Measurements from ENCODE around the gene ESR1. TPM values are rescaled to one million over a fixed set of nuclear protein-coding genes. Genes with fewer than 3 reads are reported as not detected.

The ESR1 gene
- total RNA-seq, 1 experiment from 2014 or later = not detected

DNA sequence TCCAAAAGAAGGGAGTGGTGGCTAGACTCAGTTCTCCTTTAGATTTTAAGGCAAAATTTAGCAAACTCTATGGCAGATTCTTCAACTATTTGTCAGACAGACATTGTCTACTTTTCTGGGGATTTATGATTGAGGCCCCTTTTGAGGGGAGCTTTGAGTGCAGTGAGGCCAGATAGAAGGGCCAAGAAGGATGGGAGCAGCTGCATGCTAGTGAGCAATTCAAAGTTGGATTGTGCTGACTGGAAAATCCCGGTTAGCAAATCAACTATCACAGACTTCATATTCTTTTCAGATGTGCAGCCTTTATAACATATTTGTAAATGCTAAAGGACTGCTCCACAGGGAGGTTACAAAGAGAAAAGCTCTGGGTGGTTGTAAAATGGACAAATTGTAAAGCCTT lies 35.0 kb upstream of the ESR1 start:
- Mint-ChIP-seq H3K27me3 (ENCODE audit: low read depth) (no peaks in the 10 kb centered on the region), H3K27ac (no peak overlapping the region), H3K4me1 (no peaks in the 10 kb centered on the region), H3K36me3 (ENCODE audit: insufficient read depth in 1 of 3, low read depth in 3 of 3) (no peaks in the 10 kb centered on the region), H3K4me3 (no peak overlapping the region), H3K9me3 (no peaks in the 10 kb centered on the region; a peak in 1 of 5 replicates)
- H2BK20ac ChIP-seq (ENCODE audit: low read depth, low read length, poor library complexity, severe bottlenecking) = no peak overlapping the region
- no peak overlapping the region for H4K8ac ChIP-seq (replicated peaks; ENCODE audit: insufficient read length, low read depth, low read length)
- no peaks in the 10 kb centered on the region for H3K23me2 ChIP-seq (ENCODE audit: insufficient read length, low read depth, low read length, poor library complexity, severe bottlenecking)
- H2BK15ac ChIP-seq (ENCODE audit: low read depth, low read length) = no peak overlapping the region
- TF ChIP-seq, protein P1, sequence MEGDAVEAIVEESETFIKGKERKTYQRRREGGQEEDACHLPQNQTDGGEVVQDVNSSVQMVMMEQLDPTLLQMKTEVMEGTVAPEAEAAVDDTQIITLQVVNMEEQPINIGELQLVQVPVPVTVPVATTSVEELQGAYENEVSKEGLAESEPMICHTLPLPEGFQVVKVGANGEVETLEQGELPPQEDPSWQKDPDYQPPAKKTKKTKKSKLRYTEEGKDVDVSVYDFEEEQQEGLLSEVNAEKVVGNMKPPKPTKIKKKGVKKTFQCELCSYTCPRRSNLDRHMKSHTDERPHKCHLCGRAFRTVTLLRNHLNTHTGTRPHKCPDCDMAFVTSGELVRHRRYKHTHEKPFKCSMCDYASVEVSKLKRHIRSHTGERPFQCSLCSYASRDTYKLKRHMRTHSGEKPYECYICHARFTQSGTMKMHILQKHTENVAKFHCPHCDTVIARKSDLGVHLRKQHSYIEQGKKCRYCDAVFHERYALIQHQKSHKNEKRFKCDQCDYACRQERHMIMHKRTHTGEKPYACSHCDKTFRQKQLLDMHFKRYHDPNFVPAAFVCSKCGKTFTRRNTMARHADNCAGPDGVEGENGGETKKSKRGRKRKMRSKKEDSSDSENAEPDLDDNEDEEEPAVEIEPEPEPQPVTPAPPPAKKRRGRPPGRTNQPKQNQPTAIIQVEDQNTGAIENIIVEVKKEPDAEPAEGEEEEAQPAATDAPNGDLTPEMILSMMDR (conservative IDR thresholded peaks at IDR 0.05) = no peak
- no peak overlapping the region for H3T11ph ChIP-seq (ENCODE audit: low read length)
- no peak overlapping the region for H2AFZ ChIP-seq (ENCODE audit: low read length)
- no peaks in the 10 kb centered on the region for H3K79me2 ChIP-seq (ENCODE audit: insufficient read depth, low read length)
- no peak overlapping the region for H3K4me2 ChIP-seq (ENCODE audit: insufficient read depth, insufficient read length, low read length)
- no peak overlapping the region for H3K56ac ChIP-seq (ENCODE audit: insufficient read length, low read depth, low read length)
- no peak overlapping the region for H3K18ac ChIP-seq (ENCODE audit: insufficient read length, low read depth, low read length)
- H4K91ac ChIP-seq (ENCODE audit: insufficient read length, low read depth, low read length) = no peak overlapping the region
- H3K4ac ChIP-seq (ENCODE audit: low read depth, low read length) = no peak overlapping the region
- no peak overlapping the region for H3K27ac ChIP-seq (ENCODE audit: insufficient read length, low read depth, low read length)
- H3K9ac ChIP-seq (ENCODE audit: extremely low read depth, insufficient read length, low read length) = no peak overlapping the region
- DNase-seq = no peak
- no peak overlapping the region for H2BK12ac ChIP-seq (ENCODE audit: insufficient read length, low read depth, low read length)
- H4K5ac ChIP-seq (ENCODE audit: insufficient read length, low read depth, low read length) = no peak overlapping the region
- no peak overlapping the region for H3K23ac ChIP-seq (ENCODE audit: insufficient read length, low read depth, low read length)
- H3K14ac ChIP-seq (ENCODE audit: insufficient read depth, low read length) = no peak overlapping the region
- H3K4me1 ChIP-seq (ENCODE audit: insufficient read depth, low read length) = no peaks in the 10 kb centered on the region
- H2BK5ac ChIP-seq (ENCODE audit: insufficient read length, low read length) = no peak overlapping the region
- no peaks in the 10 kb centered on the region for H4K20me1 ChIP-seq (ENCODE audit: control insufficient read depth, insufficient read depth, insufficient read length)
- no peaks in the 10 kb centered on the region for H3K9me3 ChIP-seq (ENCODE audit: control insufficient read depth, low read depth, low read length)
- no peaks in the 10 kb centered on the region for H3K79me1 ChIP-seq (ENCODE audit: insufficient read depth, low read depth, low read length, poor library complexity, severe bottlenecking)
- no peaks in the 10 kb centered on the region for H3K27me3 ChIP-seq (ENCODE audit: insufficient read depth, low read length)
- no peak overlapping the region for H2AK5ac ChIP-seq (ENCODE audit: insufficient read length, low read length)
- WGBS (ENCODE audit: extremely low coverage, insufficient read length, low lambda C conversion rate) = no CpG with 5 or more reads among the region's 1 CpG
- H2BK120ac ChIP-seq (ENCODE audit: low read depth, low read length, poor library complexity, severe bottlenecking) = no peak overlapping the region
